DND-41 (cell line): Measurements from ENCODE around the gene JCAD.

Experiments used
- EZH2 ChIP-seq: IDR thresholded peaks from 3 replicates; pipeline ENCODE4 v1.6.1; 2012; ENCODE audit warnings: borderline replicate concordance, low read depth, mild to moderate bottlenecking, moderate library complexity, low read length, inconsistent platforms; ENCODE audit not compliant: severe bottlenecking
- TF ChIP-seq, protein P1 (sequence below): IDR thresholded peaks from 2 replicates; pipeline ENCODE4 v1.5.1; 2012; ENCODE audit warnings: borderline replicate concordance, low read length, moderate library complexity, mild to moderate bottlenecking; ENCODE audit not compliant: poor library complexity, severe bottlenecking; ENCODE audit errors: extremely low read depth

DNA sequence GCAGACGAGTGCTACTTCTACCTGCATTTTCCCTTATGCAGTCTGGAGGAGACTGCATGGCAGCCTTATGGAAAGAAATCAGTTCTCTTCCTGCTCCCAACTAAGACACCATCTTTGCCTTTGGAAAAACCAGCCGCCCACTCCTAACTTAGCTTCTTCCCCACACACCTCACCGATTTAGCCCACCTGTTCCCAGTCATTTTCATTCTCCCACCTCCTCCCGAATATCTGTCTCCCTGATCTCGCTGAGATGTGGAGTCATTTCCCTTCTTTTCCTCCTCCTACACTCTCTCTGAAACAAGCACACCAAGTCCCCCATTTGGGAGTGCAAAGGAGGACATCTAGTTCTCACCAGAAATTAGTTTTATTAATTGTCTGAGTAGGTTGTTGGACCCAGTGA lies 35.2 kb upstream of the JCAD start:
- TF ChIP-seq, protein P1, sequence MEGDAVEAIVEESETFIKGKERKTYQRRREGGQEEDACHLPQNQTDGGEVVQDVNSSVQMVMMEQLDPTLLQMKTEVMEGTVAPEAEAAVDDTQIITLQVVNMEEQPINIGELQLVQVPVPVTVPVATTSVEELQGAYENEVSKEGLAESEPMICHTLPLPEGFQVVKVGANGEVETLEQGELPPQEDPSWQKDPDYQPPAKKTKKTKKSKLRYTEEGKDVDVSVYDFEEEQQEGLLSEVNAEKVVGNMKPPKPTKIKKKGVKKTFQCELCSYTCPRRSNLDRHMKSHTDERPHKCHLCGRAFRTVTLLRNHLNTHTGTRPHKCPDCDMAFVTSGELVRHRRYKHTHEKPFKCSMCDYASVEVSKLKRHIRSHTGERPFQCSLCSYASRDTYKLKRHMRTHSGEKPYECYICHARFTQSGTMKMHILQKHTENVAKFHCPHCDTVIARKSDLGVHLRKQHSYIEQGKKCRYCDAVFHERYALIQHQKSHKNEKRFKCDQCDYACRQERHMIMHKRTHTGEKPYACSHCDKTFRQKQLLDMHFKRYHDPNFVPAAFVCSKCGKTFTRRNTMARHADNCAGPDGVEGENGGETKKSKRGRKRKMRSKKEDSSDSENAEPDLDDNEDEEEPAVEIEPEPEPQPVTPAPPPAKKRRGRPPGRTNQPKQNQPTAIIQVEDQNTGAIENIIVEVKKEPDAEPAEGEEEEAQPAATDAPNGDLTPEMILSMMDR: no peak
- no peak for TF ChIP-seq EZH2
